GM12891 (cell line): ENCODE measurements around the gene NT5C. TPM values are rescaled to one million over a fixed set of nuclear protein-coding genes. Genes with fewer than 3 reads are reported as not detected.
A peak's percentile ranks its signal among the peaks of the same experiment; 100 is the strongest.
"Not testable (repeated sequence)": the region's sequence is repeated elsewhere in the genome, so short reads cannot be mapped to it uniquely, and the experiment has no call there.

Experiments
- DNase-seq: peaks from one replicate; pipeline ENCODE4 v3.0.0; 2011; ENCODE audit warnings: low spot score; ENCODE audit not compliant: insufficient read length
- FAIRE-seq: peaks from 2 replicates; lab custom pipeline; 2011; peaks lifted over from hg19 to GRCh38; lab: Jason Lieb, UNC
- PAX5 ChIP-seq: IDR thresholded peaks from 2 replicates; pipeline ENCODE4 v1.6.1; 2011; ENCODE audit warnings: low read length, moderate library complexity, mild to moderate bottlenecking; ENCODE audit not compliant: insufficient read depth, severe bottlenecking
- POLR2A ChIP-seq: IDR thresholded peaks from 2 replicates; pipeline ENCODE4 v1.6.1; 2011; ENCODE audit warnings: low read depth, low read length, control low read depth
- POLR2AphosphoS5 ChIP-seq: IDR thresholded peaks from 2 replicates; pipeline ENCODE4 v1.6.1; 2011; ENCODE audit warnings: low read depth, low read length, control low read depth
- POU2F2 ChIP-seq: IDR thresholded peaks from 2 replicates; pipeline ENCODE4 v1.6.1; 2011; ENCODE audit warnings: low read depth, mild to moderate bottlenecking, control low read depth, low read length, moderate library complexity
- SPI1 ChIP-seq: IDR thresholded peaks from 2 replicates; pipeline ENCODE4 v1.6.1; 2011; ENCODE audit warnings: low read depth, low read length, control low read depth
- TAF1 ChIP-seq: IDR thresholded peaks from 2 replicates; pipeline ENCODE4 v1.6.1; 2011; ENCODE audit warnings: low read depth, low read length, control low read depth
- polyA plus RNA-seq: library from polyadenylated mRNA; unstranded; fragments of >200 nt; gene quantifications from one replicate; pipeline ENCODE4 v1.2.1, GENCODE V29; 2012; ENCODE audit warnings: low read depth, missing spikeins, inconsistent platforms; ENCODE audit not compliant: missing spikeins

The NT5C gene
- polyA plus RNA-seq, result 60.7 TPM

DNA sequence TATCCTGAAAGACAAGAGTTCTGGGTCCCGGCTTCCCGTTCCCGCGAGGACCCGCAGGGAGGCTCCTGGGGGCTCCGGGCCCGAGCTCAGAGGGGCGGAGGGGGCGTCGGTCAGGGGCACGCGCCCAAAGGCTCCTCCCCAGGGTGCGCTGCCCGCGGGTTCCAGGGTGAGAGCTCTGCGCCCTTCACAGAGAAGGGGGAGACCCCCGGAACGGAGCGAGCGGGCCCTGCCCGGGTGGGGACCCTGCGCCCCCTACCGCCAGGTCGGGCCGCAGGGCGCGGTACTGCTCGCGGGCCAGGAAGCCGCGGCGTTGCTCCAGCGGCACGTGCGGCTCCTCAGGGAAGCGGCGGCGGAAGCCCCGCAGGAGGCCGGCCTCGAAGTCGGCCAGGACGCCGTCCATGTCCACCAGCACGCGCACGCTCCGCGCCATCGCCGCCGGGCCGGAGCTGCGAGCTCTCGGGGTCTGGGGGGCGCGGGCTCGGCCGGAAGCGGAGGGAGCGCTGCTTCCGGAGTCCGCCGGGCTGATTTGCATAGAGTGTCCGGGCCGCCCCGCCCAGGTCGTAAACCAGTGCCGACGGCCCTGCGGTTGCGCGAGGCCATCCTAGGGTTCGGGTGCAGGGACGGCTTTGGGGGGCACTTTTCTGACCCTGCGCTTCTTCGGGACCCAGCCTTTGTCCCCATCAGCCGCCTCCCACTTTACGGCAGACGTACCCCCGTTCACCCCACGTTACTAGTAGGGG, at the start of gene NT5C:
Gene NT5C, minus strand, starts transcription at position 465 of the 740 bp plus-strand sequence. Its CDS starts 35 bp downstream, at position 430.
- TF ChIP-seq TAF1, result peak; percentile 72; the same call in 1 of the 2 replicates
- TF ChIP-seq POLR2A, result peak; percentile 71; the same call in 1 of the 2 replicates
- TF ChIP-seq SPI1, result 0 out of 2 replicates have a peak, but pooled peaks have one; percentile 8
- TF ChIP-seq POLR2AphosphoS5, result peak; percentile 94
- TF ChIP-seq POU2F2, result peak; percentile 98
- no peak for TF ChIP-seq PAX5
- peak; percentile 88 for FAIRE-seq
- peak; percentile 94 for DNase-seq

DNA sequence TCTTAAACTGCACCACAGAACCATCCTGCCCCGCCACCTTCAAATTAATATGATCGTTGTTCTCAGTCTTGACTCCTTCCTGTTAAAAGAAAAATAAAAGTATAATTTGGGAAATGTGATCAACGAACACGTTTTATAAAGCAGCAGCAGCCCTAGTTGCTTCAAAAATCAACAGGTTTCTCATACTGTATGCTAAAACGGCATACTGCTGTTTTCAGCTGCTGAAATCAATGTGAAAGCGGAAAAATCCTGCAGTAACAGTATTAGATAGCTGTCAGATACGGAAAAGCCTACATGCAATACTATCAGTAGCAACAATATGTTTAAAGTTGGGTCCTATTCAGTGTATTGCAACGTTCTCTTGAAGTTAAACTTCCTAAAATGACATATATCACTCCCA, 49.6 kb upstream of the NT5C start:
- TF ChIP-seq POU2F2, result no peak
- no peak for TF ChIP-seq POLR2A
- TF ChIP-seq PAX5, result no peak
- no peak for TF ChIP-seq SPI1
- TF ChIP-seq POLR2AphosphoS5, result no peak
- TF ChIP-seq TAF1, result no peak
- no peak for FAIRE-seq
- no peak for DNase-seq

DNA sequence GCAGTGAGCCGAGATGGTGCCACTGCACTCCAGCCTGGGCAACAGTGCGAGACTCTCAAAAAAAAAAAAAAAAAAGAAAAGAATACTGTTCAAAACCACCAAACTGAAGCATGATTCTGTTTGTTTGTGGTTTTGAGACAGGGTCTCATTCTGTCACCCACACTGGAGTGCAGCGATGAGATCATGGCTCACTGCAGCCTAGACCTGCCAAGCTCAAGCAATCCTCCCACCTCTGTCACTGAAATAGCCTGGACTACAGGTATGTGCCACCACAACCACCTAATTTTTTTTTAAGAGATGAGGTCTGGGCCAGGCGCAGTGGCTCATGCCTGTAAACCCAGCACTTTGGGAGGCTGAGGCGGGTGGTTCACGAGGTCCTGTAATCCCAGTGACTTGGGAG, 46.9 kb upstream of the NT5C start:
- TF ChIP-seq SPI1, result no peak
- no peak for TF ChIP-seq POU2F2
- TF ChIP-seq POLR2A, result 0 out of 2 replicates have a peak, but pooled peaks have one; percentile 24
- TF ChIP-seq PAX5, result no peak
- TF ChIP-seq POLR2AphosphoS5, result 0 out of 2 replicates have a peak, but pooled peaks have one; percentile 35
- TF ChIP-seq TAF1, result no peak
- FAIRE-seq, result no peak

DNA sequence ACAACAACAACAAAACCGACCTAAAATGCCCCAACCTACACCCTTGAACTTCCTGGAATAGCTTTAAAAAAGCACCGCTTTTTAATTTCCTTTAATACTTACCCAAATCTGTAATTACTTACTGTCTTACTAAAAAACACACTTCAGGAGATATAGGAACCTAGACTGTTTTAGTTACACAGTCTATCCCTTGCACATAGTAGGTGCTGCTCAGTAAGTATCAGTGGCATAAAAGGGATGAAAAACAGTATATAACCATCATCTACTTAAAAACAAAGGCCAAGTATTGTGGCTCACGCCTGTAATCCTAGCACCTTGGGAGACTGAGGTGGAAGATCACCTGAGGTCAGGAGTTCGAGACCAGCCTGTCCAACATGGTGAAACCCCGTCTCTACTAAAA, 45.1 kb upstream of the NT5C start:
- DNase-seq (no peak), FAIRE-seq (no peak)
- no peak for TF ChIP-seq PAX5
- TF ChIP-seq POLR2AphosphoS5, result no peak
- TF ChIP-seq POU2F2, result no peak
- no peak for TF ChIP-seq SPI1
- no peak for TF ChIP-seq POLR2A
- no peak for TF ChIP-seq TAF1

More for the DNA sequence above, 46.9 kb upstream of the NT5C start:
- DNase-seq, result no peak

DNA sequence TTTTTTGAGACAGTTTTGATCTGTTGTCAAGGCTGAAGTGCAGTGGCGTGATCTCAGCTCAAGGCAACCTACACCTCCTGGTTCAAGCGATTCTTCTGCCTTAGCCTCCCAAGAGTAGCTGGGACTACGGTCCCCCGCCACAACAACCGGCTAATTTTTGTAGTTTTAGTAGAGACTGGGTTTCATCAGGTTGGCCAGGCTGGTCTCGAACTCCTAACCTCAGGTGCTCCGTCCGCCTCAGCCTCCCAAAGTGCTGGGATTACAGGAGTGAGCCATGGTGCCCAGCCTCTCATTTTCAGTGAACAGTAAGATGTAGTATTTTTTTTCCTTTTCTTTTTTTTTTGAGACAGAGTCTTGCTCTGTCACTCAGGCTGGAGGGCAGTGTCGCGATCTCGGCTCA, 43.5 kb upstream of the NT5C start:
- no peak for FAIRE-seq
- DNase-seq, result no peak
- TF ChIP-seq POLR2A (no peak), POU2F2 (no peak), POLR2AphosphoS5 (no peak), SPI1 (no peak), TAF1 (no peak), PAX5 (no peak)

DNA sequence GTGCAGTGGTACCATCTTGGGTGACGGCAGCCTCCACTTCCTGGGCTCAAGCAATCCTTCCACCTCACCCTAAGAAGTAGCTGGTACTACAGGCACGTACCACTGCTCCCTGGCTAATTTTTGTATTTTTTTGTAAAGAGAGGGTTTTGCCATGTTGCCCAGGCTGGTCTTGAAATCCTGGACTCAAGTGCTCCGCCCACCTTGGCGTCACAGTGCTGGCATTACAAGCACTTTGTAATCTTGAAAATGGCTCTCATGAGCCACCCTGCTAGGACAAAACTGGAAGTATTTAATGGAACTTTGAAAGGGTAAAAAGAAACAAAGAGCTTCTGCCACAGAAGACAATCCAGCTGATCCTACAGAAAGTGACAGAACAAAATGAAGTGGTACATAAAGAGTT, 42.0 kb upstream of the NT5C start:
- TF ChIP-seq PAX5 (no peak), TAF1 (no peak), SPI1 (no peak), POLR2A (no peak), POLR2AphosphoS5 (no peak), POU2F2 (no peak)
- no peak for DNase-seq
- FAIRE-seq, result no peak

DNA sequence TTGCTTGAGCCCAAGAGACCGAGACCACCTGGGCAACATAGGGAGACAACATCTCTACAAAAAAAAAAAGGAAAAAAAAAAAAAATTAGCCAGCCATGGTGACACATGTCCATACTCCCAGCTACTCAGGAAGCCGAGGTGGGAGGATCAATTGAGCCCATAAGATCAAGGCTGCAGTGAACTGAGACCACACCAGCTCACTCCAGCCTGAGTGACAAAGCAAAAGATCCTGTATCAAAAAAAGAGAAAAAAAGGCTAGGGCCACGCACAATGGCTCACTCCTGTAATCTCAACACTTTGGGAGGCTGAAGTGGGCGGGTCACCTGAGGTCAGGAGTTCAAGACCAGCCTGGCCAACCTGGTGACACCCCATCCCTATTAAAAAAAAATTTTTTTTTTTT, 37.5 kb upstream of the NT5C start:
- TF ChIP-seq PAX5, result no peak
- FAIRE-seq (no peak), DNase-seq (no peak)

DNA sequence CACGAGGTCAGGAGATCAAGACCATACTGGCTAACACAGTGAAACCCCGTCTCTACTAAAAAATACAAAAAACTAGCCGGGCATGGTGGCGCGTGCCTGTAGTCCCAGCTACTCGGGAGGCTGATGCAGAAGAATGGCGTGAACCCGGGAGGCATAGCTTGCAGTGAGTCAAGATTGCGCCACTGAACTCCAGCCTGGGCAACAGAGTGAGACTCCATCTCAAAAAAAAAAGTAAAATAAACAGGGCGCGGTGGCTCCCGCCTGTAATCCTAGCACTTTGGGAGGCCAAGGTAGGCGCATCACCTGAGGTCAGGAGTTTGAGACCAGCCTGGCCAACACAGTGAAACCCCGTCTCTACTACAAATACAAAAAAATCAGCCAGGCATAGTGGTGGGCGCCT, 33.1 kb upstream of the NT5C start:
- DNase-seq, FAIRE-seq: not testable (repeated sequence)

DNA sequence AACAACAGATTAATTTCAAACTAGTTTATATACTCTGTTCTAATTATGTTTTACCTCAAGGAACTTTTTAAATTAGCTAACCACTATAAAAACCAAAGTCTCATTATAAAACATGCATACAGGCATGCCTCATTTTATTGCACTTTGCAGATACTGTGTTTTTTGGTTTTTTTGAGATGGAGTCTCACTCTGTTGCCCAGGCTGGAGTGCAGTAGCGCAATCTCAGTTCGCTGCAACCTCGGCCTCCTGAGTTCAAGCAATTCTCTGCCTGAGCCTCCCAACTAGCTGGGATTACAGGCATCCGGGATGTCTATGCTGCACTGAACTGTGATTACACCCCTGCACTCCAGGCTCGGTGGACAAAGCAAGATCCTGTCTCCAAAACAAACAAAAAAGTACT, 31.5 kb upstream of the NT5C start:
- FAIRE-seq (no peak), DNase-seq (no peak)
- TF ChIP-seq POLR2AphosphoS5, result no peak

DNA sequence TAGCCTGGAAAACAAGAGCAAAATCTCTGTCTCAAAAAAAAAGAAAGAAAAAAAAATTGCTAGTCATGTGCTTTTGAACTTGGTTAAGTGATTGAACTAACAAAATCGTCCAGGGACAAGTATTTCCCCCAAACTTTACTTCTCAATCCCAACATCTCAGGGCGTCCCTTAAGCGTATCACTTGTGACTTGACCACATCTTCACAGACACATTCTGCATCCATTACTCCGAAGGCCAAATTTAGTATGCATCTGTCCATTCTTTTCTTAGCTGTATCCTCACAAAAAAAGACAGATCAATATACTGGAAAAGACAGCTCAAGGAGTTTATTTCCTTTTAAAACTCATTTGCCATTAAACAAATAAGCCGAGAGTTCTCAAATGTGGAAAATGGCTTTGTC, 28.7 kb upstream of the NT5C start:
- TF ChIP-seq POLR2A, result no peak
- TF ChIP-seq POLR2AphosphoS5, result no peak
- no peak for TF ChIP-seq POU2F2
- no peak for TF ChIP-seq SPI1
- TF ChIP-seq PAX5, result no peak
- TF ChIP-seq TAF1, result no peak

More for the DNA sequence above, 28.7 kb upstream of the NT5C start:
- DNase-seq (no peak), FAIRE-seq (no peak)
